KG1 (cell line): Measurements from ENCODE around the gene IL4.
"Not testable (repeated sequence)": the region's sequence is repeated elsewhere in the genome, so short reads cannot be mapped to it uniquely, and the experiment has no call there.

Experiments
- DNase-seq: peaks from one replicate; lab custom pipeline; 2025; lab: John Stamatoyannopoulos, UW

The IL4 gene

GRCh38 chr5:132674671-132675506 lies 1.1 kb downstream of the IL4 start:
- no peak for DNase-seq

GRCh38 chr5:132675936-132676689 lies 2.3 kb downstream of the IL4 start:
- no peak for DNase-seq

- no peak for DNase-seq
These were observed 3.4 kb downstream of the IL4 start for GRCh38 chr5:132677191-132677590.

GRCh38 chr5:132677682-132678400 lies 4.1 kb downstream of the IL4 start:
- no peak for DNase-seq

- DNase-seq: no peak
These were observed 4.9 kb downstream of the IL4 start for GRCh38 chr5:132678735-132679134.

- DNase-seq: no peak
These were observed 5.4 kb downstream of the IL4 start for GRCh38 chr5:132679166-132679565.

GRCh38 chr5:132679717-132680380 lies 6.1 kb downstream of the IL4 start:
- DNase-seq: no peak

GRCh38 chr5:132680780-132681475 lies 7.1 kb downstream of the IL4 start:
- no peak for DNase-seq

GRCh38 chr5:132681476-132681831 lies 7.7 kb downstream of the IL4 start:
- DNase-seq: no peak

GRCh38 chr5:132681983-132682382 lies 8.2 kb downstream of the IL4 start:
- no peak for DNase-seq

- DNase-seq: no peak
These were observed 10.7 kb downstream of the IL4 start for GRCh38 chr5:132684491-132684890.

GRCh38 chr5:132684922-132685720 lies 11.3 kb downstream of the IL4 start:
- DNase-seq: no peak

GRCh38 chr5:132686193-132686592 lies 12.4 kb downstream of the IL4 start:
- no peak for DNase-seq

- no peak for DNase-seq
These were observed 14.2 kb downstream of the IL4 start for GRCh38 chr5:132687995-132688394.

- no peak for DNase-seq
These were observed 14.9 kb downstream of the IL4 start for GRCh38 chr5:132688536-132689339.

- DNase-seq: no peak
These were observed 15.7 kb downstream of the IL4 start for GRCh38 chr5:132689513-132689912.

GRCh38 chr5:132690156-132690555 lies 16.4 kb downstream of the IL4 start:
- no peak for DNase-seq

- not testable (repeated sequence) for DNase-seq
These were observed 18.2 kb downstream of the IL4 start for GRCh38 chr5:132691755-132692631.

GRCh38 chr5:132692632-132692967 lies 18.8 kb downstream of the IL4 start:
- DNase-seq: no peak
